PC-3 (cell line): Measurements from ENCODE around the gene EIF4A3. TPM values are rescaled to one million over a fixed set of nuclear protein-coding genes. Genes with fewer than 3 reads are reported as not detected.

Experiments
- ATAC-seq: fragments of 200-7000 bp; cut with Tn5 transposase; 2 replicates; pipeline ENCODE4 v1.9.1; 2020; ENCODE audit warnings: mild to moderate bottlenecking, moderate library complexity
- BruUV-seq: library from RNA; stranded (reverse); fragments of 400-500 nt; replicated peaks from 2 replicates; lab custom pipeline; 2021; lab: Mats Ljungman, UMichigan
- CTCF ChIA-PET: fragments of 300-600 bp; sonication (Branson Sonifier 250); formaldehyde crosslinking; loops from one replicate; lab custom pipeline; 2022; ENCODE audit warnings: antibody characterized with exemption; lab: Charles Lee
- POLR2A ChIA-PET: fragments of 300-600 bp; sonication (Branson Sonifier 250); formaldehyde crosslinking; loops from one replicate; lab custom pipeline; 2022; ENCODE audit warnings: antibody characterized with exemption; ENCODE audit not compliant: unreplicated experiment; lab: Charles Lee
- DNase-seq: peaks from one replicate; pipeline ENCODE4 v3.0.0-alpha.2; 2015
- H2AFZ ChIP-seq: fragments of 300-600 bp; sonication (generic); 2 replicates; pipeline ENCODE4 v1.6.0; 2016; ENCODE audit warnings: antibody characterized with exemption, low read length
- H3F3A ChIP-seq: fragments of 300-600 bp; sonication (generic); one replicate; pipeline ENCODE4 v1.6.0; 2017; ENCODE audit warnings: antibody characterized with exemption, low read length, control low read depth, mild to moderate bottlenecking; ENCODE audit not compliant: unreplicated experiment
- H3K27ac ChIP-seq: fragments of 300-600 bp; sonication (generic); 2 replicates; pipeline ENCODE4 v1.5.1; 2016; ENCODE audit warnings: mild to moderate bottlenecking, low read length
- H3K27me3 ChIP-seq: fragments of 300-600 bp; sonication (generic); 2 replicates; pipeline ENCODE4 v1.6.1; 2016; ENCODE audit warnings: low read length, mixed read lengths
- H3K36me3 ChIP-seq: fragments of 300-600 bp; sonication (generic); 2 replicates; pipeline ENCODE4 v1.6.1; 2016; ENCODE audit warnings: low read depth, mixed run types, low read length, mixed read lengths
- H3K4me1 ChIP-seq: fragments of 300-600 bp; sonication (generic); 2 replicates; pipeline ENCODE4 v1.5.1; 2016; ENCODE audit warnings: low read length; ENCODE audit not compliant: insufficient read depth
- H3K4me2 ChIP-seq: fragments of 300-600 bp; sonication (generic); 2 replicates; pipeline ENCODE4 v1.6.0; 2016; ENCODE audit warnings: low read length
- H3K4me3 ChIP-seq: fragments of 300-600 bp; sonication (generic); 2 replicates; pipeline ENCODE4 v1.5.1; 2016; ENCODE audit warnings: mild to moderate bottlenecking, low read length, mixed read lengths
- H3K79me2 ChIP-seq: fragments of 300-600 bp; sonication (generic); 2 replicates; pipeline ENCODE4 v1.6.1; 2017; ENCODE audit warnings: low read length, mixed read lengths
- H3K9ac ChIP-seq: fragments of 300-600 bp; sonication (generic); 2 replicates; pipeline ENCODE4 v1.6.0; 2016; ENCODE audit warnings: mild to moderate bottlenecking, low read length
- H3K9me2 ChIP-seq: fragments of 300-600 bp; sonication (generic); replicated peaks from 2 replicates; pipeline ENCODE4 v1.6.1; 2016; ENCODE audit warnings: mixed run types, low read length, mixed read lengths
- H3K9me3 ChIP-seq: fragments of 300-600 bp; sonication (generic); 2 replicates; pipeline ENCODE4 v1.6.1; 2016; ENCODE audit warnings: low read length, mixed read lengths
- H4K20me1 ChIP-seq: fragments of 300-600 bp; sonication (generic); 2 replicates; pipeline ENCODE4 v1.6.1; 2016; ENCODE audit warnings: low read length, mixed read lengths
- EZH2 ChIP-seq: fragments of 300-600 bp; sonication (generic); IDR thresholded peaks from one replicate; pipeline ENCODE4 v1.6.1; 2017; ENCODE audit warnings: antibody characterized with exemption, mild to moderate bottlenecking, low read length; ENCODE audit not compliant: unreplicated experiment
- EZH2phosphoT487 ChIP-seq: fragments of 300-600 bp; sonication (generic); IDR thresholded peaks from 2 replicates; pipeline ENCODE4 v1.6.1; 2018; ENCODE audit warnings: mild to moderate bottlenecking, antibody characterized with exemption, low read length, borderline replicate concordance
- intact Hi-C: fragments of 100-400 bp; cut with micrococcal nuclease; formaldehyde crosslinking; loops from 2 replicates; pipeline ENCODE4 v1.9.0; 2023
- total RNA-seq: library from RNA; depleted of rRNA; stranded (reverse); fragments of >200 nt; gene quantifications from 2 replicates; pipeline ENCODE4 v1.2.3, GENCODE V29; 2014
- TF ChIP-seq, protein P1 (sequence below): fragments of 300-600 bp; sonication (generic); conservative IDR thresholded peaks from 2 replicates; pipeline ENCODE4 v1.5.1; 2017; ENCODE audit warnings: antibody characterized with exemption, low read depth, mild to moderate bottlenecking, low read length

The EIF4A3 gene
- total RNA-seq, 1 experiment from 2014 or later, result 167 TPM

DNA sequence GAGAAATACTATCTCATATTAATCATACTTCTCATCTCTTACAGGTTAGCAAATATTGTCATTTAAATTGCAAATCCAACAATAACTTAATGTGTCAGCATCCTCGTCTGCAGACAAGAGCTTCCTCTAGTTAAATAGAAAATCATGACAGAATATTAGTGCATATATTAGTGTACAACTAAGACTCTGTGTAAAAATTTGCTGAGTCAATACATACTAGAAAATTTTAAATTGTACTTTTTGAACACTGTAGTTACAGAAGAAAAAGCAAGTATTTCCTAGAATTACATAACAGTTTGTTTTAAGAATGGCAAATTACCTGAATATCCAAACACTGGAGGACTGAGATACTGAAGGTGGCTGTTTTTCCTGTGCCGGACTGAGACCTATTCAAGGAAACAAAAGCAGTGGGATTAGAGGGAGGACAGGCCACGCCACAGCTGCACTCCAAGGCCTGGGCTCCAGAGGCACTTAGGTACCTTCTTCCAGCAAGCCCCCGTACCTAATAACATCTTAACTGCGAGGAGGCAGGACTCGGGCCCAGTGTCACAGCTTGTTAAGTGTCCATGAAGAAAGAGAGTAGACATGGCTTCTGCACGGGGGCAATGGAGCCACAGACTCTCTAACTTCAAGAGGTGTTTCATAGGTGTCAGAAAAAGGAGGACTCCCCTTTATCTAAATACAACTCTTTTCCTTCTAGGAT lies 5.3 kb downstream of the EIF4A3 start:
- Histone ChIP-seq H3K9me2 (no peaks in the 10 kb centered on the region), H3K27ac (no peak overlapping the region), H3F3A (no peaks in the 10 kb centered on the region), H4K20me1 (peaks cover 45% of the 10 kb centered on the region), H3K4me1 (peaks cover 12% of the 10 kb centered on the region), H3K9me3 (no peaks in the 10 kb centered on the region), H3K9ac (no peak overlapping the region), H3K27me3 (no peaks in the 10 kb centered on the region), H3K4me3 (no peak overlapping the region), H3K4me2 (no peak overlapping the region), H3K79me2 (peaks cover 56% of the 10 kb centered on the region), H3K36me3 (peaks cover 74% of the 10 kb centered on the region), H2AFZ (no peak overlapping the region)
- BruUV-seq, result no TSS peak
- DNase-seq (no peak), ATAC-seq (no peak)
- ChIA-PET POLR2A (no interaction called here), CTCF (no interaction called here)
- intact Hi-C loops, result no loop called here
- TF ChIP-seq, protein P1, sequence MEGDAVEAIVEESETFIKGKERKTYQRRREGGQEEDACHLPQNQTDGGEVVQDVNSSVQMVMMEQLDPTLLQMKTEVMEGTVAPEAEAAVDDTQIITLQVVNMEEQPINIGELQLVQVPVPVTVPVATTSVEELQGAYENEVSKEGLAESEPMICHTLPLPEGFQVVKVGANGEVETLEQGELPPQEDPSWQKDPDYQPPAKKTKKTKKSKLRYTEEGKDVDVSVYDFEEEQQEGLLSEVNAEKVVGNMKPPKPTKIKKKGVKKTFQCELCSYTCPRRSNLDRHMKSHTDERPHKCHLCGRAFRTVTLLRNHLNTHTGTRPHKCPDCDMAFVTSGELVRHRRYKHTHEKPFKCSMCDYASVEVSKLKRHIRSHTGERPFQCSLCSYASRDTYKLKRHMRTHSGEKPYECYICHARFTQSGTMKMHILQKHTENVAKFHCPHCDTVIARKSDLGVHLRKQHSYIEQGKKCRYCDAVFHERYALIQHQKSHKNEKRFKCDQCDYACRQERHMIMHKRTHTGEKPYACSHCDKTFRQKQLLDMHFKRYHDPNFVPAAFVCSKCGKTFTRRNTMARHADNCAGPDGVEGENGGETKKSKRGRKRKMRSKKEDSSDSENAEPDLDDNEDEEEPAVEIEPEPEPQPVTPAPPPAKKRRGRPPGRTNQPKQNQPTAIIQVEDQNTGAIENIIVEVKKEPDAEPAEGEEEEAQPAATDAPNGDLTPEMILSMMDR, result no peak
- no peak for TF ChIP-seq EZH2phosphoT487
- TF ChIP-seq EZH2, result no peak

DNA sequence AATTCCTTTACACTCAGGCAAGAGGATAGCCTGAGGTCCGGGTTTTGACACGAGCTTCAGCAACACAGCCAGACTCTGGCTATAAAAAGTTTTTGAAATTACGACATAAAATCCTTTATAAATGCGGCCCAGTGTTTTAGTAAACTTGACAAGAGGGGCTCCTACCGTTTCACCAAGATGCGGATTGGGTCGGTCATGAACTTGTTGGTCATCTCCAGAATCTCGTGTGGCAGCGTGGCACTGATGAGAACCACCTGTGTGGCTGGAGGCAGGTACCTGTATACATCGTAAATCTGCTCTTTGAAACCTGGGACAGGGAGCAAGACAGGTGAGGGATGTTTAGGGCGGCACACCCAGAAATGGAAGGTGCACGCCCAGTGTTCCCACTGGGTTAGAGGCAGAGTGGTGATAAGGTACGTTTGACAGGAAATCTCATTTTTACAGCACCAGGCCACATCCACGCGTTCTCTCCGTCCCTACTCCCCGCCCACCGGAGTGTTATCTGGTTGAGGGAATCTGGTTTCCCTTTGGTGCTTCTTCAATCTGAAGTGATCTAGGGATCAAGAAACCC lies 8.0 kb downstream of the EIF4A3 start:
- Histone ChIP-seq H3K79me2 (peaks cover 29% of the 10 kb centered on the region), H3K36me3 (peaks cover 88% of the 10 kb centered on the region), H3K27ac (no peak overlapping the region), H3K4me1 (no peaks in the 10 kb centered on the region), H3K4me3 (no peak overlapping the region), H3K9me3 (no peaks in the 10 kb centered on the region), H3F3A (no peaks in the 10 kb centered on the region), H3K9ac (no peak overlapping the region), H3K4me2 (no peak overlapping the region), H3K27me3 (no peaks in the 10 kb centered on the region), H2AFZ (no peak overlapping the region), H4K20me1 (peaks cover 18% of the 10 kb centered on the region), H3K9me2 (no peaks in the 10 kb centered on the region)
- CTCF ChIA-PET, result no interaction called here
- intact Hi-C loops, result no loop called here
- no TSS peak for BruUV-seq
- TF ChIP-seq, protein P1, result no peak
- TF ChIP-seq EZH2, result no peak
- TF ChIP-seq EZH2phosphoT487, result no peak
- ATAC-seq (no peak), DNase-seq (no peak)
- POLR2A ChIA-PET, result no interaction called here

DNA sequence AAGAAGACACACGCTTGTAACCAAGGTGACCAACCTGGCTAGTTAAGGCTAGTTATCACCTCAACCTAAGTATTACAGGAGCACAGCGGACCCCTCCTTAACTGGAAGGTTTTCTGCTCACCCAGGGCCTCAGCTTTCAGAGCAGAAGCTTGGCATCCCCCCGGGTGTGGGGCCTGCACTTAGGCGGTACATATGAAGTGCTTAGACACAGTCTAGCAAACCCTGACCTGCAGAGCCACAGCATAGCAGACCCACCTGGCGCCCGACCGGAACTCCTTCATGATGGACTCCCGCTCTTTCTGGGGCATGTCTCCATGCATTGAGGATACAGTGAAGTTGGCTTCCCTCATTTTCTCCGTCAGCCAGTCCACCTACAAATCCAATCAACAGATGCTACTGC lies 9.8 kb downstream of the EIF4A3 start:
- no peaks in the 10 kb centered on the region for H3K4me1 ChIP-seq
- no peaks in the 10 kb centered on the region for H3F3A ChIP-seq
- peaks cover 9% of the 10 kb centered on the region; the same call in 1 of the 2 replicates for H4K20me1 ChIP-seq
- intact Hi-C loops, result no loop called here
- H3K27me3 ChIP-seq, result no peaks in the 10 kb centered on the region
- no TSS peak for BruUV-seq
- DNase-seq (no peak), ATAC-seq (no peak)
- H3K9me2 ChIP-seq, result no peaks in the 10 kb centered on the region
- no peak overlapping the region for H3K4me2 ChIP-seq
- no peak overlapping the region for H3K4me3 ChIP-seq
- no peak for TF ChIP-seq EZH2
- TF ChIP-seq, protein P1, result no peak
- TF ChIP-seq EZH2phosphoT487, result no peak
- ChIA-PET POLR2A (no interaction called here), CTCF (no interaction called here)
- H3K9me3 ChIP-seq, result no peaks in the 10 kb centered on the region
- peaks cover 11% of the 10 kb centered on the region; the same call in 1 of the 2 replicates for H3K79me2 ChIP-seq
- H3K9ac ChIP-seq, result no peak overlapping the region
- no peak overlapping the region for H3K27ac ChIP-seq
- no peak overlapping the region for H2AFZ ChIP-seq
- peaks cover 85% of the 10 kb centered on the region for H3K36me3 ChIP-seq
